Smooth muscle cell (in vitro differentiated cells): Measurements from ENCODE around the gene CLEC20A. TPM values are rescaled to one million over a fixed set of nuclear protein-coding genes. Genes with fewer than 3 reads are reported as not detected.

ENCODE experiments used
- DNase-seq: peaks from one replicate; lab custom pipeline; 2025; ENCODE audit not compliant: unreplicated experiment; lab: John Stamatoyannopoulos, UW
- H2AFZ ChIP-seq: fragments of 200-600 bp; sonication (generic); 2 replicates; pipeline ENCODE4 v1.6.0; 2016; ENCODE audit warnings: antibody characterized with exemption, low read depth, mild to moderate bottlenecking
- H3F3A ChIP-seq: fragments of 200-600 bp; sonication (generic); 2 replicates; pipeline ENCODE4 v1.6.0; 2017; ENCODE audit warnings: antibody characterized with exemption, low read depth
- H3K27ac ChIP-seq: fragments of 200-600 bp; sonication (generic); 2 replicates; pipeline ENCODE4 v1.5.1; 2016; ENCODE audit warnings: low read depth, mild to moderate bottlenecking
- H3K27me3 ChIP-seq: fragments of 200-600 bp; sonication (generic); 2 replicates; pipeline ENCODE4 v1.6.1; 2016; ENCODE audit warnings: low read depth, mild to moderate bottlenecking
- H3K36me3 ChIP-seq: fragments of 200-600 bp; sonication (generic); 2 replicates; pipeline ENCODE4 v1.5.1; 2016; ENCODE audit warnings: low read depth
- H3K4me1 ChIP-seq: fragments of 200-600 bp; sonication (generic); 2 replicates; pipeline ENCODE4 v1.5.1; 2016; ENCODE audit warnings: low read depth
- H3K4me2 ChIP-seq: fragments of 200-600 bp; sonication (generic); 2 replicates; pipeline ENCODE4 v1.6.0; 2016; ENCODE audit warnings: mild to moderate bottlenecking
- H3K4me3 ChIP-seq: fragments of 200-600 bp; sonication (generic); 2 replicates; pipeline ENCODE4 v1.5.1; 2016; ENCODE audit warnings: mild to moderate bottlenecking
- H3K79me2 ChIP-seq: fragments of 200-600 bp; sonication (generic); 2 replicates; pipeline ENCODE4 v1.6.0; 2016; ENCODE audit warnings: low read depth, mild to moderate bottlenecking
- H3K9ac ChIP-seq: fragments of 200-600 bp; sonication (generic); 2 replicates; pipeline ENCODE4 v1.6.0; 2016; ENCODE audit warnings: low read depth
- H3K9me3 ChIP-seq: fragments of 200-600 bp; sonication (generic); replicated peaks from 2 replicates; pipeline ENCODE4 v1.5.1; 2016; ENCODE audit warnings: low read depth
- H4K20me1 ChIP-seq: fragments of 200-600 bp; sonication (generic); 2 replicates; pipeline ENCODE4 v1.6.0; 2016; ENCODE audit warnings: low read depth
- WGBS: methylation state at CpG from one replicate; pipeline ENCODE4 v1.1.7; 2016; ENCODE audit warnings: low lambda C conversion rate; 5-methylcytosine and 5-hydroxymethylcytosine counted together
- polyA plus RNA-seq: library from polyadenylated mRNA; unstranded; fragments of >200 nt; fragmentation: Nextera tagmentation; extraction: Ambion mirVana; gene quantifications from 2 replicates; pipeline ENCODE4 v1.2.1, GENCODE V29; 2016
- total RNA-seq: library from RNA; depleted of rRNA; stranded (reverse); fragments of >200 nt; gene quantifications from 2 replicates; pipeline ENCODE4 v1.2.3, GENCODE V29; 2014
- TF ChIP-seq, protein P1 (sequence below): fragments of 200-600 bp; sonication (generic); IDR thresholded peaks from 2 replicates; pipeline ENCODE4 v1.5.1; 2017; ENCODE audit warnings: borderline replicate concordance, mild to moderate bottlenecking, antibody characterized with exemption; ENCODE audit not compliant: insufficient read depth, poor library complexity, severe bottlenecking

The CLEC20A gene
- total and polyA plus RNA-seq, 2 experiments from 2014 or later: 0.14 TPM; not detected in 1

DNA sequence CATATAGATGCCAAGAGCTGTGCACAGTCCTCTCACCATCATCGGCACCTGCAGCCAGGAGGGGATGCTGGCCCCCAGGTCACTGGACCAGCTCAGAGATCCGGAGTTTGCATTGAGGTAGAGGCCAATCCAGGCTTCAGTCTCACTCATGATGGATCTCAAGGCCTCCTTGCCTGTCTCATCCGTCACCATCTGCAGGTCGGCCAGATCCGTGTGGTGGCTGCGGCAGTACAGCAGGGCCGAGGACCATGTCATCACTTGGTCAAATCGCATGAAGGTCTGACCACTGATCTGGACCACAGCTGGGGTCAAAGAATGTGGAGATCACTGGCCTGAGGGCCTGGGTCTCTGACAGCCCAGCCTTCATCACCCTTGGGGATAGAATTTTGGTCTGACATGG is 6.6 kb downstream of the CLEC20A start:
- TF ChIP-seq, protein P1, sequence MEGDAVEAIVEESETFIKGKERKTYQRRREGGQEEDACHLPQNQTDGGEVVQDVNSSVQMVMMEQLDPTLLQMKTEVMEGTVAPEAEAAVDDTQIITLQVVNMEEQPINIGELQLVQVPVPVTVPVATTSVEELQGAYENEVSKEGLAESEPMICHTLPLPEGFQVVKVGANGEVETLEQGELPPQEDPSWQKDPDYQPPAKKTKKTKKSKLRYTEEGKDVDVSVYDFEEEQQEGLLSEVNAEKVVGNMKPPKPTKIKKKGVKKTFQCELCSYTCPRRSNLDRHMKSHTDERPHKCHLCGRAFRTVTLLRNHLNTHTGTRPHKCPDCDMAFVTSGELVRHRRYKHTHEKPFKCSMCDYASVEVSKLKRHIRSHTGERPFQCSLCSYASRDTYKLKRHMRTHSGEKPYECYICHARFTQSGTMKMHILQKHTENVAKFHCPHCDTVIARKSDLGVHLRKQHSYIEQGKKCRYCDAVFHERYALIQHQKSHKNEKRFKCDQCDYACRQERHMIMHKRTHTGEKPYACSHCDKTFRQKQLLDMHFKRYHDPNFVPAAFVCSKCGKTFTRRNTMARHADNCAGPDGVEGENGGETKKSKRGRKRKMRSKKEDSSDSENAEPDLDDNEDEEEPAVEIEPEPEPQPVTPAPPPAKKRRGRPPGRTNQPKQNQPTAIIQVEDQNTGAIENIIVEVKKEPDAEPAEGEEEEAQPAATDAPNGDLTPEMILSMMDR: no peak
- no peaks in the 10 kb centered on the region for H3K79me2 ChIP-seq
- no peak overlapping the region for H2AFZ ChIP-seq
- H3K36me3 ChIP-seq: no peaks in the 10 kb centered on the region
- no peak overlapping the region for H3K27ac ChIP-seq
- no peaks in the 10 kb centered on the region for H4K20me1 ChIP-seq
- H3F3A ChIP-seq: no peaks in the 10 kb centered on the region
- no peaks in the 10 kb centered on the region for H3K4me1 ChIP-seq
- 97% methylated on average over 8 of the region's 8 CpGs for WGBS
- no peak overlapping the region for H3K4me3 ChIP-seq
- DNase-seq: no peak
- H3K9me3 ChIP-seq: no peaks in the 10 kb centered on the region
- H3K4me2 ChIP-seq: no peak overlapping the region
- H3K9ac ChIP-seq: no peak overlapping the region
- no peaks in the 10 kb centered on the region for H3K27me3 ChIP-seq

GRCh38 chr1:178489399-178489798 is 7.4 kb downstream of the CLEC20A start:
- Histone ChIP-seq H3K9ac (no peak overlapping the region), H3K9me3 (no peaks in the 10 kb centered on the region), H3K27me3 (no peaks in the 10 kb centered on the region), H2AFZ (no peak overlapping the region), H3K4me1 (no peaks in the 10 kb centered on the region), H4K20me1 (no peaks in the 10 kb centered on the region), H3K4me2 (no peak overlapping the region), H3K4me3 (no peak overlapping the region), H3K79me2 (no peaks in the 10 kb centered on the region), H3K27ac (no peak overlapping the region), H3K36me3 (no peaks in the 10 kb centered on the region), H3F3A (no peaks in the 10 kb centered on the region)
- WGBS: 94% methylated on average over 4 of the region's 4 CpGs
- TF ChIP-seq, protein P1: no peak
- no peak for DNase-seq

- H3K27me3 ChIP-seq: no peaks in the 10 kb centered on the region
- H3K36me3 ChIP-seq: no peaks in the 10 kb centered on the region
- no peaks in the 10 kb centered on the region for H4K20me1 ChIP-seq
- TF ChIP-seq, protein P1: no peak
- no peak overlapping the region for H2AFZ ChIP-seq
- no peak for DNase-seq
- H3K9ac ChIP-seq: no peak overlapping the region
- no peaks in the 10 kb centered on the region for H3F3A ChIP-seq
- H3K27ac ChIP-seq: no peak overlapping the region
- no peak overlapping the region for H3K4me2 ChIP-seq
- no peaks in the 10 kb centered on the region for H3K4me1 ChIP-seq
- H3K79me2 ChIP-seq: no peaks in the 10 kb centered on the region
- H3K9me3 ChIP-seq: no peaks in the 10 kb centered on the region
- no peak overlapping the region for H3K4me3 ChIP-seq
- 96% methylated on average over 4 of the region's 4 CpGs for WGBS
These were observed 8.4 kb downstream of the CLEC20A start for GRCh38 chr1:178488393-178488792.

DNA sequence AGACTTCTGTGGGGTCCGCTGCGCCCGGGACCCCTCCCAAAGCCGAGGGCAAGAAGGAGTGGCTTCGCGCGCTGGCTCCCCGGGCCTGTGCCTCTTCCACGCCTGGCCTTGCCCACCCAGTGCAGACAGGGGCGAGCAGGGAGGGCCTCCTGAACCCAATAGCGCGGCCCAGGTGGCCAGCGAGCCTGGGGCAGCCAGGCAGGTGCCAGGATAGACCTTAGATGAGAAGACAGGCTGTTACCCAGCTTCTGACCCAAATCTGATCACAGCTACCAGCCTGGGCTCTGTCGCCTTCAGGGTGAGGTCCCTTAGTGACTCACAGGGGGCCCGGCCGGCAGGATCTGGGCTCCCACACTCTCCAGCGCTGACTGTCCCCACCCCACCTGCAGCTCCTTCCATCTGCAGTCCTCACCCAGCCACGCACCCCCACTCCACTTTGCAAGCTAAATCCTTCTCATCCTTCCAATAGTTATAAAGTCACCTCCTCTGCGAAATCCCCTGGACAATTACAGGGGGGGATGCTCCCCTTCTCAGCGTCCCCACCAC is 9.6 kb downstream of the CLEC20A start:
- H3K36me3 ChIP-seq: no peaks in the 10 kb centered on the region
- H2AFZ ChIP-seq: no peak overlapping the region
- no peaks in the 10 kb centered on the region for H3K79me2 ChIP-seq
- no peaks in the 10 kb centered on the region for H3F3A ChIP-seq
- no peak overlapping the region for H3K4me2 ChIP-seq
- 95% methylated on average over 19 of the region's 20 CpGs for WGBS
- no peak overlapping the region for H3K9ac ChIP-seq
- TF ChIP-seq, protein P1: no peak
- no peak overlapping the region for H3K4me3 ChIP-seq
- H4K20me1 ChIP-seq: no peaks in the 10 kb centered on the region
- H3K4me1 ChIP-seq: no peaks in the 10 kb centered on the region
- no peaks in the 10 kb centered on the region for H3K27me3 ChIP-seq
- H3K9me3 ChIP-seq: no peaks in the 10 kb centered on the region
- DNase-seq: no peak
- no peak overlapping the region for H3K27ac ChIP-seq
